ENCODE data around the gene RIMBP2. TPM values are rescaled to one million over a fixed set of nuclear protein-coding genes. Genes with fewer than 3 reads are reported as not detected.

Gene RIMBP2
- polyA plus RNA-seq, 1 donor (not counting 4 experiments of a cell fraction or from before 2014, with no cell fraction given), result 0.16 TPM

- no peak for TF ChIP-seq CTCF (optimal IDR thresholded peaks at IDR 0.05 in 1 of 3, IDR thresholded peaks at IDR 0.05 in 1 of 3, conservative IDR thresholded peaks at IDR 0.05 in 1 of 3; ENCODE audit: extremely low read depth in 1 of 3, insufficient read depth in 2 of 3, low read length in 3 of 3)
- TF ChIP-seq EZH2 (IDR thresholded peaks at IDR 0.05; ENCODE audit: low read length), result no peak
- Histone ChIP-seq H3K9me3 (ENCODE audit: control insufficient read depth, low read depth, low read length) (no peaks in the 10 kb centered on the region), H3K27ac (ENCODE audit: control insufficient read depth, insufficient read depth, low read length) (no peak overlapping the region), H3K79me2 (ENCODE audit: control insufficient read depth, insufficient read depth, low read length) (no peaks in the 10 kb centered on the region), H4K20me1 (ENCODE audit: control insufficient read depth, extremely low read depth, insufficient read depth, low read length) (no peaks in the 10 kb centered on the region), H3K4me1 (ENCODE audit: control insufficient read depth, extremely low read depth, insufficient read depth, low read length) (peaks cover 13% of the 10 kb centered on the region), H3K9ac (ENCODE audit: control insufficient read depth, extremely low read depth, insufficient read depth, low read length) (no peak overlapping the region), H3K4me2 (ENCODE audit: control insufficient read depth, extremely low read depth, insufficient read depth, low read depth, low read length) (no peak overlapping the region), H2AFZ (ENCODE audit: control insufficient read depth, low read length) (no peak overlapping the region), H3K9me1 (ENCODE audit: control insufficient read depth, extremely low read depth, insufficient read depth, low read length) (no peaks in the 10 kb centered on the region), H3K27me3 (ENCODE audit: control insufficient read depth, extremely low read depth, insufficient read depth, low read length) (peaks cover 34% of the 10 kb centered on the region), H3K4me3 (ENCODE audit: control insufficient read depth in 2 of 3, extremely low read depth in 1 of 3, insufficient read depth in 2 of 3, low read depth in 1 of 3, low read length in 3 of 3) (no peak overlapping the region), H3K36me3 (ENCODE audit: control insufficient read depth in 2 of 2, extremely low read depth in 1 of 2, insufficient read depth in 2 of 2, low read length in 2 of 2) (no peaks in the 10 kb centered on the region)
- dilution Hi-C loops (cut with MboI; ENCODE audit: extremely low pct_ligation_motif_present, low sequenced_read_pairs), result no loop called here
- DNase-seq (ENCODE audit: low read depth, low spot score), result no peak
- no peak for FAIRE-seq
These were observed 3.6 kb downstream of the RIMBP2 start for GRCh38 chr12:130712346-130713065.

GRCh38 chr12:130711756-130712155 is 4.3 kb downstream of the RIMBP2 start:
- no peaks in the 10 kb centered on the region for H4K20me1 ChIP-seq (ENCODE audit: control insufficient read depth, extremely low read depth, insufficient read depth, low read length)

More at GRCh38 chr12:130711756-130712155, 4.3 kb downstream of the RIMBP2 start:
- H3K4me3 ChIP-seq (ENCODE audit: control insufficient read depth in 2 of 3, extremely low read depth in 1 of 3, insufficient read depth in 2 of 3, low read depth in 1 of 3, low read length in 3 of 3), result no peak overlapping the region
- H3K27me3 ChIP-seq (ENCODE audit: control insufficient read depth, extremely low read depth, insufficient read depth, low read length), result peaks cover 34% of the 10 kb centered on the region
- no peaks in the 10 kb centered on the region for H3K36me3 ChIP-seq (ENCODE audit: control insufficient read depth in 2 of 2, extremely low read depth in 1 of 2, insufficient read depth in 2 of 2, low read length in 2 of 2)
- no peak overlapping the region for H2AFZ ChIP-seq (ENCODE audit: control insufficient read depth, low read length)
- H3K9me3 ChIP-seq (ENCODE audit: control insufficient read depth, low read depth, low read length), result no peaks in the 10 kb centered on the region
- dilution Hi-C loops (cut with MboI; ENCODE audit: extremely low pct_ligation_motif_present, low sequenced_read_pairs), result no loop called here
- no peaks in the 10 kb centered on the region for H3K79me2 ChIP-seq (ENCODE audit: control insufficient read depth, insufficient read depth, low read length)
- peaks cover 13% of the 10 kb centered on the region for H3K4me1 ChIP-seq (ENCODE audit: control insufficient read depth, extremely low read depth, insufficient read depth, low read length)
- no peak for TF ChIP-seq EZH2 (IDR thresholded peaks at IDR 0.05; ENCODE audit: low read length)
- no peak for TF ChIP-seq CTCF (optimal IDR thresholded peaks at IDR 0.05 in 1 of 3, IDR thresholded peaks at IDR 0.05 in 1 of 3, conservative IDR thresholded peaks at IDR 0.05 in 1 of 3; ENCODE audit: extremely low read depth in 1 of 3, insufficient read depth in 2 of 3, low read length in 3 of 3)
- DNase-seq (ENCODE audit: low read depth, low spot score) (no peak), FAIRE-seq (no peak)
- H3K27ac ChIP-seq (ENCODE audit: control insufficient read depth, insufficient read depth, low read length), result no peak overlapping the region
- no peak overlapping the region for H3K4me2 ChIP-seq (ENCODE audit: control insufficient read depth, extremely low read depth, insufficient read depth, low read depth, low read length)
- no peak overlapping the region for H3K9ac ChIP-seq (ENCODE audit: control insufficient read depth, extremely low read depth, insufficient read depth, low read length)
- no peaks in the 10 kb centered on the region for H3K9me1 ChIP-seq (ENCODE audit: control insufficient read depth, extremely low read depth, insufficient read depth, low read length)
